GM19438 (cell line): ENCODE measurements around the gene MUC4.
"Not testable (repeated sequence)": the region's sequence is repeated elsewhere in the genome, so short reads cannot be mapped to it uniquely, and the experiment has no call there.

Experiments
- ATAC-seq: cut with Tn5 transposase; IDR thresholded peaks from one replicate; pipeline ENCODE4 v1.9.1; 2021; ENCODE audit warnings: low read depth; ENCODE audit not compliant: unreplicated experiment

The MUC4 gene

GRCh38 chr3:195750797-195751520 lies 60.8 kb downstream of the MUC4 start:
- no peak for ATAC-seq

DNA sequence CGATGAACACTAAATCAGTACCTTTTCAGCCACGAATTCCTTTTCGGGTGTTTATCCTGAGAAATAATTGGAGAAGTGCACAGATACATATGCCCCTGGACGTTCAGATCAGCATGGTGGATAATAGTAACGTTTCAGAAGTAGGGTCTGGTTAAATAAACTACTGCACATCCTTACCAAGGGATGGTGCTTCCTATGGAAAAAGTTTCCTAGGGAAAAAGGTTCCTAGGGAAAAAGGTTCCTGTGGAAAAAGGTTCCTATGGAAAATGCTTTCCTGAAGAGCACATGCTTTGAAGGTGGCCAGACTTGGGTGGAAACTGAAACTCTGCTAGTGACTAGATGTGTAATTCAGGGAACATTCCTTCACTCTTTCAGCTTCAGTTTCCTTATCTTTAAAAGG lies 62.6 kb downstream of the MUC4 start:
- not testable (repeated sequence) for ATAC-seq

DNA sequence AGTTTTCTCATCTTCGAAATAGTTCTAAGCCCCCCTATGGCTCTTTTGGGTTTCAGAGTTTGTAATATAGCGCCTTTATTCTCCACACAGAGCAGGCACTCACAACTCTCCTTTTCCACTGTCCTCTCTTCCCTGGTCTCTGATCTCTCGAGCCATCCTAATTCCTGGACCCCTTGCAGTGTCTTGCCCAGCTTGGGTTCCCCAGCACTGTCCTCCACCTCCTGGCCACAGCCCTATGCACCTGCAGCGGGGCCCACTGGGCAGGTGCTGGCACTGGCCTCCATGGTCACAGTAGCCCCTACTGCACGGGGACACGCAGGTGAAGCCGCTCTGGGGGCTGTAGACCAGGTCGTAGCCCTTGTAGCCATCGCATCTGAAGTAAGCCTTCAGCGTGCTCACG lies 63.1 kb downstream of the MUC4 start:
- no peak for ATAC-seq

DNA sequence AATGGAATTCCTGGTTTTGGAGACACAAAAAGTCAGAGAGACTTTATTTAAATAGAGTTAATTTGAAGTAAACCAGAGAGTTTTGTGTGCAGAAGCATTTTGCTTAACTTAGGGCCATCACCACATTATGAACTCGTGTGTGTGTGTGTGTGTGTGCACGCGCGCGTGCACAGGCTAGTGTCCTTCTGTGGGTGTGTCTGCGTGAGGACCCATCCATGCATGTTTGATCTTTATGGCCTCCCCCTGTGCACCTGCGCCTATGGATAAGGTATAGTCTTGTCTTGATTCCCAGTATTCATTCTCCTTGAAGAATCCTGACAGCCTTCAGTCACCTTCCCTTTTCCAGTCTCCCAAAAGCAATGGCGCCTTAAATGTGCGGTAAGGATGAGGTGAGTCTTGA lies 65.0 kb downstream of the MUC4 start:
- no peak for ATAC-seq

DNA sequence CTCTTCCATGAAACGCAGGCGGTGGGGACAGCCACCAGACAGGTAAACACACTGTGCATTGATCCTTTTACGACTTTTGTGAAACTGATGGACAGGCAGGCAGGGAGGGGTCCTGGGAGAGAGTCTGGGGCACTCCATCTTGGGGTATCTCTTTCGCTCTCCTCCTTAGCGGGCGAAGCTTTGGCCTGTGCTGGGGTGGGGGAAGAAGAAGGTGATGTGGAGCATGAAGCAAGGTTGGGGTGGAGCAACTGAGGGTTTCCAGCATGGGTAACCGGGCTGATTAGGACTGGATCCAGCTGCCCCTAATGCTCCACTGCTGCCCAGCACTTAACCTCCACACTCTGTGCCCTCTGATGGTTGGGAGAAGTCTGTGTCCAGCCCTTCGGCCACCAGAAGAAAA lies 65.4 kb downstream of the MUC4 start:
- ATAC-seq: no peak

GRCh38 chr3:195744437-195744836 lies 67.3 kb downstream of the MUC4 start:
- no peak for ATAC-seq

DNA sequence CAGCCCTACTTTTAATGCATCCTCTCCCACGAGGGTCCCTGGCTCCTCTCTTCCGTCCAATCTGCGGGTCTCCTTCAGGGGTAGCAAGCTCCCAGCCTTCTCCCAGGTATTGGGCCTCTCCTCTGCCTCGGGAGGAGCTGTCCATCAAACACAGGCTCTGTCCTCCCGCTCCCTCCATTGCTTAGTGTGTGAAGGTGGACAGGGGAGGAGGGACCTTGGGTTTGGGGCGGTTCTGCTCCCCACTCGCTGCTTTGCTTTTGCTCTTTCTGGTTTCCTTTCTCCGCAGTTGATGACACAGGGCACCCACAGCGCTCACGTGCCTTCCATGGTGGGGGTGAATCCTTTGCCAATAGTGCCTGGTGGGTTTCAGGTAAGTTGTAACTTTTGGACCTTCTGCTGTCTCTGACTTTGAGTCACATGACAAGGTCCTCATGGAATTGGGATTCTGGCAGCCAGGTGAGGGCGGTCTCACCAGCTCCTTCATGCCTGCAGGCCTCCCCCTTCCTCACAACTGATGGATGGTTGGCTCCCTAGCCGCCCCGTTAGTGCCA lies 72.1 kb downstream of the MUC4 start:
- ATAC-seq: no peak

- no peak for ATAC-seq
Observed at GRCh38 chr3:195738274-195739044, 73.3 kb downstream of the MUC4 start.

DNA sequence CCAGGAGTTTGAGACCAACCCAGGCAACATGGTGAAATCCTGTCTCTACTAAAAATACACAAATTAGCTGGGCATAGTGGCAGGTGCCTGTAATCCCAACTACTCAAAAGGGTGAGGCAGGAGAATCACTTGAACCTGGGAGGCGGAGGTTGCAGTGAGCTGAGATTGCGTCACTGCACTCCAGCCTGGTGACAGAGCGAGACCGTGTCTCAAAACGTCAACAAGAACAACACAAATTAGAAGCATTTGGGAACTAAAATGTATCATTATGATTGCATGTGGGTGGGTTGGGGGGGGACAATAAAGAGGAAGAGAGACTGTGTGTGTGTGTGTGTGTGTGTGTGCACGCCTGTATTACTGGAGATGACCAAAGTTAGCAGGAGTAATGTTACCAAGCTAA lies 73.9 kb downstream of the MUC4 start:
- not testable (repeated sequence) for ATAC-seq

- ATAC-seq: no peak
Observed at GRCh38 chr3:195736866-195737490, 74.8 kb downstream of the MUC4 start.

- ATAC-seq: no peak
Observed at GRCh38 chr3:195735036-195735695, 76.6 kb downstream of the MUC4 start.

DNA sequence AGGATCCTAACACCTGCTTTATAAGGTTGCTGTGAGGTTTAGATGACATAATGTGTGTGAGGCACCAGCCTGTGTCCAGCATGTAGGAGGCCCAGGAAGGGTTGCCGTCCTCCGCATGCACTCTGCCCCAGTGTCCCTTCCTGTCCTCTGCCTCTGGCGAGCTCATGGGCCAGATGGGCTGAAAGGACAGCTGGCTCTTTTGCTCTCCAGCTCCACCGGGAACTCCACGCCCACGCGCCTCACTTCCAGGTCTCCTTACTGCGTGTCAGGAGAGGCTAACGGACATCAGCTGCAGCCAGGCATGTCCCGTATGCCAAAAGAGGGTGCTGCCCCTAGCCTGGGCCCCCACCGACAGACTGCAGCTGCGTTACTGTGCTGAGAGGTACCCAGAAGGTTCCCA lies 78.8 kb downstream of the MUC4 start:
- no peak for ATAC-seq

- ATAC-seq: no peak
Observed at GRCh38 chr3:195731356-195731905, 80.3 kb downstream of the MUC4 start.

DNA sequence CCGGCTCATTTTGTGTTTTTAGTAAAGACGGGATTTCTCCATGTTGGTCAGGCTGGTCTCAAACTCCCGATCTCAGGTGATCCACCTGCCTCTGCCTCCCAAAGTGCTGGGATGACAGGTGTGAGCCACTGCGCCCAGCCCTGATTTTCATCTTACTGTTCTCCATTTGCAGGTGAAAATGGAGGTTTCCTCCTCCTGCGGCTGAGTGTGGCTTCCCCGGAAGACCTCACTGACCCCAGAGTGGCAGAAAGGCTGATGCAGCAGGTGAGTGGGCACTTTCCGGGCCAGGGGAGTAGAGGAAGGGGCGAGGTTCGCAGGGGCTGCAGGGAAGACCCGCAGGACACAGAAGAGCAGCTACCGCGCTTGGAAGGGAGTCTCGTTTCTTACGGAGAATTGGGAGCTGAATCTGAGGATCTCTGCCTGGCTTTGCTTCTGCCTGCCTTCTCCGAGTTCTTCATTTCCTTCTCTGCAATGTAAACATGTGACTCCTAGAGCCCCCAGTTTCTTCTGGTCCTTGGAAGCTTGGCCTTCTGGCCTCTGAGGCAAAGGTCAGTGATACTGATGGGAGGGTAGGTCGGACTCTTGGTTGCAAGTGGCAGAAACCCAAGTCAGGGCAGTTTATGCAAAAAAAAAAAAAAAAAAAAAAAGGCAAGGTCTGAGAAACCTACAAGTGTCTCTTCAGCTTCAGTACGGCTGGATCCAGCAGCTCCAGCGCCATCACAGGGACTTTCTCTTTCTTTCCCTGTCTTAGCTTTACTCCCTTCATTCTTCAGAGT lies 82.1 kb downstream of the MUC4 start:
- ATAC-seq: no peak

- not testable (repeated sequence) for ATAC-seq
Observed at GRCh38 chr3:195728789-195729188, 82.9 kb downstream of the MUC4 start.

- no peak for ATAC-seq
Observed at GRCh38 chr3:195727606-195728195, 84.0 kb downstream of the MUC4 start.

- not testable (repeated sequence) for ATAC-seq
Observed at GRCh38 chr3:195725916-195726740, 85.6 kb downstream of the MUC4 start.

DNA sequence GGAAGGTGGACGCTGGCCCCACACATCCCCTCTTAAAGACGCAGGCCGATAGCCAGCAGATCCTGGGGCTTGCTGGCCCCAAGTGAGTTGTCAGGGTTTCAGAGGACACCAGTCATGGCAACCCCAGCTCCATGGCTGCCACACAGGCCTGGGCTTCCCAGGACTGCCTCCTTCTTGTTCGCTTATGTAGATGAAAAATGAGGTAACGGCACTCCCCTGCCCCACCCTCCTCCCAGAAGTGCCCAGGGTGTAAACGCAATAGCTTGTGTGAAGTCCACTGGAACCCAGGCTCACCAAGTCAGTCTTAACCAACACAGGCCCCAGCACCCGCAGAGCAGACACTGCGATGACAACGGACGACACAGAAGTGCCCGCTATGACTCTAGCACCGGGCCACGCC lies 87.4 kb downstream of the MUC4 start:
- ATAC-seq: not testable (repeated sequence)

GRCh38 chr3:195722996-195723345 lies 88.8 kb downstream of the MUC4 start:
- not testable (repeated sequence) for ATAC-seq
